Adrenal gland (tissue), 5 donors: ENCODE measurements around the gene TOPAZ1.

ENCODE experiments used
- POLR2A ChIP-seq, 2 donors: fragments of 450-650 bp; IDR thresholded peaks; one replicate each; pipeline ENCODE4 v1.6.1; 2017; ENCODE audit warnings: antibody characterized with exemption in 2 of 2, mild to moderate bottlenecking in 2 of 2, moderate library complexity in 1 of 2
- TF ChIP-seq, protein P1 (sequence below), 6 experiments: fragments of 450-650 bp in 4 of 6; fragments of 200-600 bp in 2 of 6; sonication (generic) in 1 of 6; IDR thresholded peaks; 1 replicate in 5 of 6; 2 replicates in 1 of 6; pipeline versions ENCODE4 v1.5.1 to v1.8.0; 2016 to 2021; ENCODE audit warnings: antibody characterized with exemption in 6 of 6, mild to moderate bottlenecking in 2 of 6, moderate library complexity in 1 of 6
- donor health status: DM: no; HTN: no; CAD: no.

DNA sequence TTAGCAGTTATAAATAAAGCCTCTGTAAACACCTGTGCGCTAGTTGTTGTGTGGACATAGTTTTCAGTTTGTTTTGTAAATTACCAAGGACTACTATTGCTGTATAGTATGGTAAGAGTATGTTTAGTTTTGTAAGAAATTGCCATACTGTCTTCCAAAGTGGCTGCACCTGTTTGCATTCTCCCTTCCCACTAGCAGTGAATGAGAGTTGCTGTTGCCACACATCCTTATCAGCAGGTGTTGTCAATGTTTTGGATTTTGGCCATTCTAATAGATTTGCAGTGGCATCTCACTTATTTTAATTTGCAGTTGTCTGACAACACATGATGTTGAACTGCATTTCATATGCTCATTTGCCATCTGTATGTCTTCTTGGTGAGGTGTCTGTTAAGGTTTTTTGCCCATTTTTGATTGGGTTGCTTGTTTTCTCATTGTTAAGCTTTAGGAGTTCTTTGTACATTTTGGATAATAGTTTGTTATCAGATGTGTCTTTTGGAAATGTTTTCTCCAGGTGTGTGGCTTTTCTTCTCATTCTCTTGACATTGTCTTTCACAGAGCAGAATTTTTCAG lies 111.8 kb downstream of the TOPAZ1 start:
- TF ChIP-seq, protein P1, sequence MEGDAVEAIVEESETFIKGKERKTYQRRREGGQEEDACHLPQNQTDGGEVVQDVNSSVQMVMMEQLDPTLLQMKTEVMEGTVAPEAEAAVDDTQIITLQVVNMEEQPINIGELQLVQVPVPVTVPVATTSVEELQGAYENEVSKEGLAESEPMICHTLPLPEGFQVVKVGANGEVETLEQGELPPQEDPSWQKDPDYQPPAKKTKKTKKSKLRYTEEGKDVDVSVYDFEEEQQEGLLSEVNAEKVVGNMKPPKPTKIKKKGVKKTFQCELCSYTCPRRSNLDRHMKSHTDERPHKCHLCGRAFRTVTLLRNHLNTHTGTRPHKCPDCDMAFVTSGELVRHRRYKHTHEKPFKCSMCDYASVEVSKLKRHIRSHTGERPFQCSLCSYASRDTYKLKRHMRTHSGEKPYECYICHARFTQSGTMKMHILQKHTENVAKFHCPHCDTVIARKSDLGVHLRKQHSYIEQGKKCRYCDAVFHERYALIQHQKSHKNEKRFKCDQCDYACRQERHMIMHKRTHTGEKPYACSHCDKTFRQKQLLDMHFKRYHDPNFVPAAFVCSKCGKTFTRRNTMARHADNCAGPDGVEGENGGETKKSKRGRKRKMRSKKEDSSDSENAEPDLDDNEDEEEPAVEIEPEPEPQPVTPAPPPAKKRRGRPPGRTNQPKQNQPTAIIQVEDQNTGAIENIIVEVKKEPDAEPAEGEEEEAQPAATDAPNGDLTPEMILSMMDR (IDR thresholded peaks at IDR 0.05): no peak
- no peak for TF ChIP-seq POLR2A (IDR thresholded peaks at IDR 0.05)
